ENCODE data around the gene ANGEL1. TPM values are rescaled to one million over a fixed set of nuclear protein-coding genes. Genes with fewer than 3 reads are reported as not detected.

ANGEL1 gene
- total RNA-seq (2011; cell fraction: chromatin; rRNA removed; ENCODE audit: low replicate concordance): 59.6 and 73.4 TPM in 2 replicates
- total RNA-seq (2011; cell fraction: nucleolus; rRNA removed): 47.6 and 52.5 TPM in 2 replicates
- 56.4 and 62.1 TPM in 2 replicates for total RNA-seq (2011; cell fraction: nucleoplasm; rRNA removed)
- total RNA-seq (2014; rRNA removed): 5.2 and 6.7 TPM in 2 replicates
- total RNA-seq (2014; rRNA removed; fragmentation: Illumina TruSeq; extraction: Trizol): 7.2 and 7.3 TPM in 2 replicates
- total RNA-seq (2015; rRNA removed; fragmentation: Illumina TruSeq; extraction: Trizol): 6.1 and 6.3 TPM in 2 replicates
- total RNA-seq (2021): 13.0 and 13.7 TPM in 2 replicates
- 22.2 and 22.8 TPM in 2 replicates for polyA plus RNA-seq (2011; rRNA removed)
- 23.9 and 26.3 TPM in 2 replicates for polyA plus RNA-seq (2011; cell fraction: cytosol; rRNA removed)
- 35.0 and 39.9 TPM in 2 replicates for polyA plus RNA-seq (2011; cell fraction: nucleus; rRNA removed)
- polyA plus RNA-seq (2012): 6.7 and 7.5 TPM in 2 replicates
- 10.8 and 12.0 TPM in 2 replicates for polyA plus RNA-seq (2014; fragmentation: Illumina TruSeq; extraction: Trizol)
- 1 to 10 TPM; 2.1 to 3.2 TPM for polyA plus RNA-seq (2014; fragmentation: Nextera tagmentation; extraction: Ambion mirVana)
- 9.8 and 15.0 TPM in 2 replicates for polyA plus RNA-seq (2014; rRNA removed)
- 20.3 and 23.9 TPM in 2 replicates for polyA minus RNA-seq (2011; rRNA and poly(A)+ RNA removed)
- polyA minus RNA-seq (2011; cell fraction: cytosol; rRNA and poly(A)+ RNA removed): 8.4 and 14.6 TPM in 2 replicates
- 18.8 and 22.4 TPM in 2 replicates for polyA minus RNA-seq (2011; cell fraction: nucleus; rRNA and poly(A)+ RNA removed)
- Bru-seq, nascent RNA: percentile 67 among the genes with signal in this experiment
- BruChase-seq, experiment 1, labeled RNA remaining after a 2-hour chase: percentile 59 among the genes with signal in this experiment
- BruChase-seq, experiment 2, labeled RNA remaining after a 6-hour chase: percentile 60 among the genes with signal in this experiment
- long read RNA-seq, experiment 1, full-length matches to known transcripts: 4 of 23 reads
- long read RNA-seq, experiment 1, partial matches to known transcripts: 3 of 23 reads
- long read RNA-seq, experiment 1, other reads (novel, unspliced or antisense): 16 of 23 reads
- long read RNA-seq, experiment 2, full-length matches to known transcripts: 7 of 20 reads
- long read RNA-seq, experiment 2, partial matches to known transcripts: 9 of 20 reads
- long read RNA-seq, experiment 2, other reads (novel, unspliced or antisense): 4 of 20 reads
- long read RNA-seq, experiment 3, full-length matches to known transcripts: 3 of 3 reads
- long read RNA-seq, experiment 3, partial matches to known transcripts: 0 of 3 reads
- long read RNA-seq, experiment 3, other reads (novel, unspliced or antisense): 0 of 3 reads

- peak within 1 kb of the TSS; percentile 77 for H3K27ac ChIP-seq (ENCODE audit: extremely low read depth, low read depth, low read length)
- POLR2A ChIA-PET: interaction anchor here (0.6 to 1.3 kb wide), 9 partner anchors 8 to 453 kb away, joined by 3 to 6 read pairs (median 3); no protein-coding TSS in a partner anchor
- CTCF ChIA-PET (ENCODE audit: low intra/inter-chr PET ratio): no interaction called here
- intact Hi-C loops (cut with micrococcal nuclease): no loop called here
- H3K9ac ChIP-seq (ENCODE audit: insufficient read depth in 1 of 2, low read depth in 2 of 2, low read length in 2 of 2): peak within 1 kb of the TSS; percentile 76 to 96
- H3K4me3 ChIP-seq: peak within 1 kb of the TSS; percentile 56
- peaks cover 16% of the 10 kb centered on the region for H3K36me3 ChIP-seq (ENCODE audit: control insufficient read depth, insufficient read depth, low read length)
- DNase-seq (ENCODE audit: extremely low read depth in 1 of 4, low spot score in 3 of 4) (peak; percentile 91 to 94 (median 92)), FAIRE-seq (peak; percentile 70), ATAC-seq (peak; percentile 94)
- WGBS (ENCODE audit: insufficient coverage, low coverage, missing lambda C conversion rate): 5% methylated on average over 21 of the region's 69 CpGs
- H4K20me1 ChIP-seq (replicated peaks; ENCODE audit: control insufficient read depth, insufficient read depth, low read length): no peaks in the 10 kb centered on the region
- peaks cover 13 to 14% of the 10 kb centered on the region in 2 experiments; a peak in 4 of 5 replicates for H3K4me1 ChIP-seq (replicated peaks in 1 of 2; ENCODE audit: control insufficient read depth in 2 of 2, insufficient read depth in 2 of 2, low read length in 2 of 2)
- in situ Hi-C loops (cut with MboI): no loop called here
- no TSS peak for BruUV-seq (replicated peaks)
- H3K27me3 ChIP-seq (ENCODE audit: control insufficient read depth in 2 of 2, insufficient read depth in 2 of 2, low read length in 2 of 2): peaks cover 2 to 5% of the 10 kb centered on the region in 2 experiments; a peak in 2 of 5 replicates
- peak within 1 kb of the TSS; percentile 98 for H2AFZ ChIP-seq (ENCODE audit: low read depth, low read length)
- H3K9me3 ChIP-seq (replicated peaks; ENCODE audit: control insufficient read depth, insufficient read depth, low read depth, low read length): no peaks in the 10 kb centered on the region
- peak within 1 kb of the TSS; percentile 83 for H3K4me2 ChIP-seq (ENCODE audit: insufficient read depth, low read length)
- no peaks in the 10 kb centered on the region for H3K9me1 ChIP-seq (ENCODE audit: control insufficient read depth, insufficient read depth, low read length)
- H3K79me2 ChIP-seq (ENCODE audit: control insufficient read depth, insufficient read depth, low read length): peaks cover 25% of the 10 kb centered on the region
- TF ChIP-seq SP1 (CRISPR knock-in tag; IDR thresholded peaks at IDR 0.05) (peak; percentile 98), ERF (CRISPR knock-in tag; IDR thresholded peaks at IDR 0.05) (0 out of 2 replicates have a peak, but pooled peaks have one; percentile 40), ZFP30 (CRISPR knock-in tag; IDR thresholded peaks at IDR 0.05; ENCODE audit: borderline replicate concordance) (no peak), FOXO4 (CRISPR knock-in tag; IDR thresholded peaks at IDR 0.05) (no peak), E2F1 (CRISPR knock-in tag; IDR thresholded peaks at IDR 0.05) (peak; percentile 65), SRF (CRISPR knock-in tag; IDR thresholded peaks at IDR 0.05) (no peak), L3MBTL2 (IDR thresholded peaks at IDR 0.05) (peak; percentile 90), CREM (IDR thresholded peaks at IDR 0.05; ENCODE audit: low read depth) (peak; percentile 85), POLR2G (IDR thresholded peaks at IDR 0.05; ENCODE audit: low read depth, low read length) (peak; percentile 92), GABPA (tag; conservative IDR thresholded peaks at IDR 0.05; ENCODE audit: low read depth) (peak; percentile 75), POLR2A (conservative IDR thresholded peaks at IDR 0.05) (peak; percentile 83)
These were observed at the start of gene ANGEL1 for GRCh38 chr14:76812422-76813383. ANGEL1 (minus strand) TSS chr14:76812882; CDS start chr14:76812827, 55 bp downstream.

All from K562 (cell line).